Measurements from ENCODE around the gene DIP2C.
"Not testable (repeated sequence)": the region's sequence is repeated elsewhere in the genome, so short reads cannot be mapped to it uniquely, and the experiment has no call there.

DIP2C gene

GRCh38 chr10:596131-596530 is 93.3 kb downstream of the DIP2C start:
- DNase-seq (ENCODE audit: low read depth in 3 of 3): not testable (repeated sequence)

DNA sequence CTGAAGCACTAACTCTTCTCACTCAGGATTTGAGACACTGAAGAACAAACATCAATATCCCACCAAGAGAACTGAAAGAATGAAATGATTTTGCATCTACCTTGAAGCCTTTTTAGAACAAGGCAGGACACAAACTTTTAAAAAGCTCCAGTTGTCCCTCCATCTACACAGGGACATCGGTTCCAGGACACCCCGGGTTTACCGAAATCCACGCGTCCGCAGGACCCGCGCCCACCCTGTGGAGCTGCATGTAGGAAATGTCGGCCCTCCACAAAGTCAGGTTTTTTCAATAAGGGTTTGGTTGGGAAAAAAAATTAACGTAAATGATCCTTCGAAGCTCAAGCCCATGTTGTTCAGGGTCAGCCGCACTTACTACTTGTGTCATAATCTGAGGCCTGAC is 94.0 kb downstream of the DIP2C start:
- no peak for DNase-seq (ENCODE audit: low read depth in 3 of 3)

DNA sequence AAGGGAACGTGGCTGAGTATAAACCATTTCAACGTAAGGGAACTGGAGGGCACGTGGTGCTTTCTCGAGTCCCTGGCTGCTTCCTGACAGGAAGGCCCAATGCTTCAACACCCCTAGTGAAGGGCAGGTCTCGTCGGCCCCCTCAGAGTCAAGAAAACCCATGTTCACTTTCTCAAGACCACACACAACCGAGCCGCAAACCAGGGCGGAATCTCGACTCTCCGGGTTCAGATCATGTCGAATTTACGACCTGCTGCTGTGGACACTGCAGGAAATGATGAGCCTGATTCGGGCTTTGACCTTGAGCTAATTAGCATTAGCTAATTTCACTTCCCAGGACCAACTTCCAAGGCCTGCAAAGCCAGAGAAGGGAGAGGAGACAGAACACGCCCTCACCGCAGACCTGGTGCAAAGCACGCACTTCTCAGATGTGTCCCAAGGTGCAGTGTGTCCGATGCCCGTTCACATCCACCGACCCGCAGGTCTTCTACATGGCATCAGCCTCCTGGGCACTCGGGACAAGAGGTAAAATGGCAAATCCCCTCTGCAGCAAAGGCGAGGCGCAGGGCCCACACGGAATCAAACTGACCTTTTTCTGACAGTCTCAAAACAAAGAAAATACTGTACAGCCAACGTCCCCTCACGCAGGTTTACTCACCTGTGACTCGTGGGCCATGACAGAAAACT is 94.7 kb downstream of the DIP2C start:
- DNase-seq (ENCODE audit: low read depth in 3 of 3): no peak

- no peak for DNase-seq (ENCODE audit: low read depth in 3 of 3)
Observed at GRCh38 chr10:593901-594457, 95.5 kb downstream of the DIP2C start.

DNA sequence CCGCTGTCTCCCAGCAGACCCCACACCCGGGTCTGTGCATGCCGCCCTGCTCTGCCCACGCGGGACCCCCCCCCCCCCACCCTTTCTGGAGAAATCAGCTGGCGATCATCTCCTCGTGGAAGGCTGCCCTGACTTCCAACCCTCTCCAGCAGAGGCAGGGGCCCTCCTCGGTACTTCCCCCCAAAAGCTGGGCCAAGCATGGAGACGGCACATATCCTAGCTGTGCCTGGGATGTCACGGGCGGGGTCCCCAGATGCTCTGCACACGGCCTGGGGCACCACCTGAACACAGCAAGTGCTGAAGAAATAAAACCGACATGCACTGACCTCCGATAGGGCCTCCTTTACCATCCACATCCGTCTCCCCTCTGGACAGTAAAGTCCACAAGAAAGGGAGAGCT is 96.0 kb downstream of the DIP2C start:
- DNase-seq (ENCODE audit: low read depth in 3 of 3): no peak

DNA sequence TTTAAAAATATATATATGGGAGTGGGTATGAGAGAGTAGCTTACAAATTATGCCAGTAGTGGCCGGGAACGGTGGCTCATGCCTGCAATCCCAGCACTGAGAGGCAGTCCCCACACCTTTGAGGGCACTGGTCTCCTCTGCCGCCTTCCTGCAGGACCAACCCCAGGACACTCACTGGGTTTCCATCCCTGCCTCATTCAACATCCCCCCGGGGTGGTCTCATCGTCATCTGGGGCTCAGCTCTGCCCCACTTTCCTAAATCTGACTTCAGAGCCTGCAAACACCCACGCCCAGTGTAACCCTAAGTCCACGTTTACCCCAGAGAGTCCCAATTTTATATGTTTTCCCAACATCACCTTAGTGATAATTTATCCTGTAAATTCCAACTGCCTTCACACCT is 96.5 kb downstream of the DIP2C start:
- DNase-seq (ENCODE audit: low read depth in 3 of 3): no peak

GRCh38 chr10:591646-592045 is 97.8 kb downstream of the DIP2C start:
- DNase-seq (ENCODE audit: low read depth in 3 of 3): no peak

DNA sequence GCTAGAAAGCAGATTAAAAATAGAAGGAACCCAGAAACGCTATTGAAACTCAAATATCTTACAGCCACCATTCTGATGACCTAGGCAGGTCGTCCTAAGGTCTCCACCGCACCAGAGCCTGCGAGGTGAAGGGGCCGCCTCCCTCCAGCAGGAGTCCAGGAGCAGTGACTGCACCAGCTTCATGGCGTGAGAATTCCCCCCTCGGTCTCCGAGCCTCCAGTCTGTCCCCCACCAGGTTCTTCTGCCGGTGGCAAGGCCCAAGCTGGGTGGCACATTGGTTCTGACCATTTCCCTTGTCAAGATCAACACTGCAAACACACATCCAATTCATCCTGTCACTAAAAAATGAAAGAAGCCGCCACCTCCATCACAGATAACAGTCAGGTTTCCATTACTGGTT is 98.7 kb downstream of the DIP2C start:
- no peak for DNase-seq (ENCODE audit: low read depth in 3 of 3)

GRCh38 chr10:589961-590680 is 99.3 kb downstream of the DIP2C start:
- DNase-seq (ENCODE audit: low read depth in 3 of 3): no peak

DNA sequence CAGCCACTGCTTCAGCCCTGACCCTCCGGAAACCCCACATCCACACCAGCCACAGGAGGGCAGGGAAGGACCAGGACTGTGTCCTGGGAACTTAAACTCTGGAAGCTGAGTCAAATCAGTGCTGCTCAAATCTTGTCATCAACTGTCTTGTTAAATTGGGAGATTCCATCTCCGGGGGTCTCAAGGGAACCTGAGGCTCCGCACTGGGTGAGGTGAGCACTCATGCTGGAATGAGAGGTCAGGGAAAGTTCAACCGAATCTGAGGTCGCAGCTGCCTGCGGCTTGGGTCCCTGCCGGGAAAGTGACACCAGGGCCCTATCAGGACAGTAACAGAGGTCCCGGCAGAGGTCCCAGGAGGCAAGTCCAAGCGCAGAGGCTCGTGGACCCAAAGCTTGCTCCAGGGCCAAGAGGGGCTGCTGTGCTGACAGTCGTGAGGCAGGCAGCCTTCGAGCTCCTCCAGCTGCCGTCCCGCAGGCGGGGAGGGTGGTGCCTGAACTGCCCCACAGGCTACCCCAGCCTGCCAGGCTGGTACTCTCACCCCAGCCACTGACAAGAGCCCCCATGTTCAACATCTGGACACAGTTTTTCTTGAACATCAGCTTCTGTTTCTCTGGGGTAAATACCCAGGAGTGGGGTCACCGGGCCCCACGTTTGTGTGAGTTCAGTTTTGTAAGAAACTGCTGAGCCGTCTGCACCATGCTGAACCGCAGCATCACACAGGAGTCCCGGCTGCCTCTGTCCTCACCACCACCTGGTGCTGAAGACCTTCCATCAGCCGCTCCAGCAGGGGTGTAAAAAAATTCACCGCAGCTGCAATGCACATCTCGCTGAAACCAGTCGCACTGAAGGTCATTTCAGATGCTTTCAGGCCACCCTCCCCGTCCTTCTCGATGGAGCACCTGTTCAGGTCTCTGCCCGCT is 101.0 kb downstream of the DIP2C start:
- DNase-seq (ENCODE audit: low read depth in 3 of 3): no peak

- no peak for DNase-seq (ENCODE audit: low read depth in 3 of 3)
Observed at GRCh38 chr10:586716-587115, 102.8 kb downstream of the DIP2C start.

DNA sequence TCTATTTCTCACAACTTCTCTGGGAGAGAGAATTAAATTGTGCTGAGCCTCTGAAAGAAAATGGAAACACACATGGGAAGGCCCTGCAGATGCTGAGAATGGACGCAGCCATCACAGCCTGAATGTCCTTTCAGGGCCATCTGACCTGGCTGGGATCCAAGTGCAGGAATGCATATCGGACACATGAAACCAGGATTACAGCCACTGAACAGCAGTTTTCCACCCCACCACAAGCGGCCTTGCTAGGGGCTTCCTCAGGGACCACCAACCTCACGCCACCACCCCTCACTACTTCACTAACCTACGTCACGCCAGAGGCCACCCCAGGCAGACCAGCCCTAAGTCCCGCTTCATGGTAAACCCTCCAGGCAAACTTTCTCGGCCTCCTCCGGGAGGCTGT is 103.3 kb downstream of the DIP2C start:
- no peak for DNase-seq (ENCODE audit: low read depth in 3 of 3)

DNA sequence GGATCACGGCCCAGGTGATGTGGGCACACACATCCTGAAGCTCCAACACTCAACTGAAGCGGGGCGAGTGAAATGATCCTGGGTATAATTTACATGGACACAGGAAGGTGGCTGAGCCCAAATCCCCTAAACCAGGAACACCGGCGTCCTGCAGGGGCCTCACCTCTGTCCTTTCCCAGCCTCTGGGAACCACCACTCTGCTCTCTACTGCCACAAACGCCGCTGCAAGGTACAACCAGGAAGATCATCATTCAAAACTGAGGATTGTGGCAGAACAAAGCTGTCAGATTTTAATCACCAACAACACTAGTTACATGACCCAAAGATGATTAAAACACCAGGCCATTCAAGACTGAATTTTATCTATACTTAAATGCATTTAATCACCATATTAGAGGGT is 104.0 kb downstream of the DIP2C start:
- DNase-seq (ENCODE audit: low read depth in 3 of 3): no peak

DNA sequence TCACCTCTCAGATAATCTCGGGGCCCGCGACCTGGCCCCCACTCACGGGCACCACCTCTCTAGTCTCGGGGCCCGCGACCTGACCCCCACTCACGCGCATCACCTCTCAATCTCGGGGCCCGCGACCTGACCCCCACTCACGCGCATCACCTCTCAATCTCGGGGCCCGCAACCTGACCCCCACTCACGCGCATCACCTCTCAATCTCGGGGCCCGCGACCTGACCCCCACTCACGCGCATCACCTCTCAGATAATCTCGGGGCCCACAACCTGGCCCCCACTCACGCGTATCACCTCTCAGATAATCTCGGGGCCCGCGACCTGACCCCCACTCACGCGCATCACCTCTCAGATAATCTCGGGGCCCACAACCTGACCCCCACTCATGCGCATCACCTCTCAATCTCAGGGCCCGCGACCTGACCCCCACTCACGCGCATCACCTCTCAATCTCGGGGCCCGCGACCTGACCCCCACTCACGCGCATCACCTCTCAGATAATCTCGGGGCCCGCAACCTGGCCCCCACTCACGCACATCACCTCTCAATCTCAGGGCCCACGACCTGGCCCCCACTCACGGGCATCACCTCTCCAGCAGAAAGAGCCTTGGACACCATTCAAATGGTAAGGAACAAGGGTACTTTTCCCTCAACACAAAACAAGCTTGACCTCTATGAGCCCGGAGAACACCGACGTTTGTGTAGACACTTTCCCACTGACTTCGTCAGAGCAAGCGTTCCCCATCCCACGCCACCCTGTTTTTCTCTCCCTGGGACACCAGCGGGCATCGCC is 104.8 kb downstream of the DIP2C start:
- DNase-seq (ENCODE audit: low read depth in 3 of 3): not testable (repeated sequence)

DNA sequence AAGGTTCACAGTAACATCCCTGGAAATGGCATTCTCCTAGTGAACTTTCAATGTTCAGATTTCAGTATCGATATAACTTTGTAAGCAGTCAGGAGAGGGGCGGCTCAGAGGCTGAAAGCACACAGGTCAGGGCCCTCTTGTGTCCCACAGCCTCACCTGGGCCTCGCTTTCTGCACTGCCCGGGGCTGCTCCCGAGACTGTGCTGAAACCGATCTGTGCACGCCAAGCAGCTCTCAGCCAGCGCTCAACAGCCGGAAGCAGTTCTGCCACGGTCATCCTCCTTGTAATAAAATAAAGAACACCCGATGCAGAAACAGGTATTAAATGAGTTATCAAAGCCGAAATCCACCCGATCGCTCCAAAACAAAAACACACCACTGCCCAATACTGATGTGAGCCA is 106.0 kb downstream of the DIP2C start:
- DNase-seq (ENCODE audit: low read depth in 3 of 3): no peak

GRCh38 chr10:581776-582330 is 107.6 kb downstream of the DIP2C start:
- DNase-seq (ENCODE audit: low read depth in 3 of 3): no peak

- DNase-seq (ENCODE audit: low read depth in 3 of 3): no peak
Observed at GRCh38 chr10:580778-581177, 108.7 kb downstream of the DIP2C start.

- no peak for DNase-seq (ENCODE audit: low read depth in 3 of 3)
Observed at GRCh38 chr10:576130-576465, 113.4 kb downstream of the DIP2C start.

GRCh38 chr10:575402-576129 is 113.9 kb downstream of the DIP2C start:
- no peak for DNase-seq (ENCODE audit: low read depth in 3 of 3)

GRCh38 chr10:572696-573095 is 116.8 kb downstream of the DIP2C start:
- no peak for DNase-seq (ENCODE audit: low read depth in 3 of 3)

All from stimulated activated CD4-positive, alpha-beta T cell treated with anti-CD3 and anti-CD28 coated beads, TNF-alpha, amount 100 ng/mL, for 24 hours (primary cell).